Prostate gland (tissue), 2 donors: ENCODE measurements around the gene NASP.

Experiments used
- CTCF ChIP-seq, 4 experiments: fragments of 200-600 bp in 2 of 4; fragments of 450-650 bp in 2 of 4; sonication (generic) in 2 of 4; IDR thresholded peaks; 1 replicate in 3 of 4; 2 replicates in 1 of 4; pipeline ENCODE4 v1.5.1; 2016 to 2019; ENCODE audit warnings: antibody characterized with exemption in 4 of 4, mild to moderate bottlenecking in 2 of 4, moderate library complexity in 2 of 4
- POLR2A ChIP-seq: fragments of 450-650 bp; IDR thresholded peaks from one replicate; pipeline ENCODE4 v1.6.1; 2016; ENCODE audit warnings: antibody characterized with exemption, mild to moderate bottlenecking
- POLR2AphosphoS5 ChIP-seq: sonication (generic); formaldehyde crosslinking; IDR thresholded peaks from one replicate; pipeline ENCODE4 v1.6.1; 2017; ENCODE audit warnings: antibody characterized with exemption

- TF ChIP-seq CTCF (IDR thresholded peaks at IDR 0.05) (no peak), POLR2AphosphoS5 (no peak), POLR2A (no peak)
Measured at GRCh38 chr1:45610589-45611226, 26.9 kb downstream of the NASP start.
